HPDE6-E6E7 (cell line): Measurements from ENCODE around the gene DDX1.
"Not testable (repeated sequence)": the region's sequence is repeated elsewhere in the genome, so short reads cannot be mapped to it uniquely, and the experiment has no call there.

Experiments
- DNase-seq: peaks from one replicate; pipeline ENCODE4 v3.0.0; 2011; ENCODE audit warnings: missing footprints; ENCODE audit errors: extremely low spot score

DDX1 gene

DNA sequence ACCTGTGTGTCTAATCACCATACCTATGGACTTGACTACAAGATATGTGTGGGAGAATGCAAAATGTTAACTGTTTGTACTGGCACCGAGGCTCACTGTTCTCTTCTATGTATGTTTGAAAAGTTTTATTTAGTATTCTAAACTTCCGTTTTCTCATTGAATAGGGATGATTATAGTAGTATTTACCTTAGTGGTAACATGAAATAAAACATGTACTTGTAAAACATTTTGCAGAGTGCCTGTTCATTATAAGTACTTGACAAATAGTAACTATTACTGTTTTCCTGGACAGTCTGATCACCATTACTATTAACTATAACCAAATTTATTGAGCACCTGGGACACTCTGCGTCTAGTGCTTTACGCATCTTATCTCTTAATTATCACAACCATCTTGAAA lies 24.8 kb downstream of the DDX1 start:
- DNase-seq, result no peak

DNA sequence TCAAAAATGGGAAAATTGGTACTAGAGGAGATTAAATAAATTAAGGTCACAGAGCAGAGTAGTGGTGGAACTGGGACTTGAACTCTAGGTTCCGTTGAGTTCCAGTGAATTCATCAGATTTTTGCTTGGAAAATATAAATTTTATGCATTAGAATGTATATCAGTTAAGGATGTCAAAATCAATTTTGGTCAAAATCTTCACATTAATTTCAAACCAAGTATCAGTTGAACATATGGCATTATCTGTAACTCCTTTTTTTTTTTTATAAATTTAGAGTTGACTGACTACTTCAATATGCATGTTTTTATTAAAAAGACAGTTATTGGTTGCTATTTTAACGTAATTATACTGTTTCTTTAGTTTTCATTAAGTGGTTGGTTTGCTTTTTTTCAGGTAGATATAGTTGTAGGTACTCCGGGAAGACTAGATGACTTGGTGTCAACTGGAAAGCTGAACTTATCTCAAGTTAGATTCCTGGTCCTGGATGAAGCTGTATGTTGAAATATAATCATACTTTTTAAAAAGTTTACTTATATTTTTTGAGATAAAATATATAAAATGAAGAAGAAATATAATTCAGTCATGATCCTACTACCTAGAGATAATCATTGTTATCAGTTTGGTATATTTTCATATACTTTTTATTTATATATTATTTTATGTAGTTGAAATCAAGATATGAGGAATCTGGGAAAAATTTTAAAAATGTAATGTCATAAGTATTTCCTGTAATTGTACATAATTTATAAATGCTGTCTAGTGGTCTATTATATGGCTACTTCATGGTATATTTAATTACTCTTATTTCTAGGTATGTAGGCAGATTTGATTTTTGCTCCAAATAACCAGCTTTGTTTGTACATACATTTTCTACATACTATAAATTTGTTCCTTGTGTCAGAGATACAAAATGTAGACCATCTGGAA lies 25.4 kb downstream of the DDX1 start:
- no peak for DNase-seq

DNA sequence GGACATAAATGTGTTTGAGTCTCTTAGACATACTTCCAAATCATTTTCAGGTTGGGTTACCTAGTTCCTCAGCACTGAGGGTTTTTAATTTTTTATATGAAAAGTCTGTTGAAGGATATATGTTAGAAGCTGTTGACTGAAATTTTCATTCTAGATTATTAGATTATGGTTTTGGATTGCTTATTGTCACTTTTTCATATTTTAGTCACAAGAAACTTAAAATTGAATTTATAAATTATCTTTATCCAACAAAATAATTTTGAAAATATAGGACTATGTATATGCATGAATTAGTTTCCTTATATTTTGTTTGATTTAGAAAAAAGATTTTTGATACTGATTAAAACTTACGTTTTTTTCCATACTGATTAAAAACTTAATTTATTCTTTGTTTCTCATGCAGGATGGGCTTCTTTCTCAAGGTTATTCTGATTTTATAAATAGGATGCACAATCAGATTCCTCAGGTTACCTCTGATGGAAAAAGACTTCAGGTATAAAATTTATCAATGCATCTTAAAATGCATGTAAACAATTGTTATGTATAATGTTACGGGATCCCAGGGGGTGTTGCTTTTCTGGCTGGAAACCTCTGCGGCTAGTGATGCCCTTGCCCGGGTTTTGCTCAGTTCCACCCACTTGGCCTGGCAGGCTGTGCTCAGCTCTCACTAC lies 26.2 kb downstream of the DDX1 start:
- no peak for DNase-seq

DNA sequence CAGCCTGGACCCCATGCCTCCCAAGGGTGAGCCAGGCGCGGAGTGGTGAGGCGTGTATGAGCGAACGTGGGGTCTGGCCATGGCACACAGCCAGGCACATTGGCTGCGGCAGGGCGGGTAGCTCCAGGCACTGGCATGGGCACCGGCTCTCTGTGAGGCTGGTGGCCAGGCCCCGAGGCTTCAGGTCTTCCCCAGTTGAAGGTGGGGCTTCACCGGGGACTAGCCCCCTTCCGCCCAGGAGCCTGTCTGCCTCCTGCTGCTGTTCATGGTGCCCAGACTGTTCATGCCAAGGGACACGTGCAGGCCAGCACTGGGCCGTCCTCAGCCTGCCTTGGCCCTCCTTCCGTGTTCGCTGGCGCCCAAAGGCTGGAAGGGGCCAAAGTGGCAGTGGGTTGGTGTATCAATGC lies 26.8 kb downstream of the DDX1 start:
- DNase-seq, result no peak

DNA sequence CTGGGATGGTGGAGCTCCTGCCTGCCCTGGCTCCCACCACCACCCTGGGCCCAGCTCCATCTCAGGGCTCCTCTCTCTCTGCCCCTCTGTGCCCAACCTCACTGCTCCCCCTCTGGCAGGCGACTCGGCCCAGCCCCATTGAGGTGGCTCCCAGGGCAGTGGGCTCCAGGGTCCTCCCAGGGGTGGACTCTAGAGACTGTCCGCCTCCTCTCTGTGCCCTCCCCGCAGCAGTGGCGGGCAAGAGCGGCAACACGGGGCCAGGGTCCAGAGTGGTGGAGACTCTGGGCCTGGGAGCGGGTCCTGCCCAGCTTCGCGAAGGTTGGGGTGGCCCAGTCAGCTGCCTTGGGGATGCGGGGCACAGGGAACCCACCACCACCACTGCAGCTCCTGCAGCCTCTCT lies 27.4 kb downstream of the DDX1 start:
- no peak for DNase-seq

DNA sequence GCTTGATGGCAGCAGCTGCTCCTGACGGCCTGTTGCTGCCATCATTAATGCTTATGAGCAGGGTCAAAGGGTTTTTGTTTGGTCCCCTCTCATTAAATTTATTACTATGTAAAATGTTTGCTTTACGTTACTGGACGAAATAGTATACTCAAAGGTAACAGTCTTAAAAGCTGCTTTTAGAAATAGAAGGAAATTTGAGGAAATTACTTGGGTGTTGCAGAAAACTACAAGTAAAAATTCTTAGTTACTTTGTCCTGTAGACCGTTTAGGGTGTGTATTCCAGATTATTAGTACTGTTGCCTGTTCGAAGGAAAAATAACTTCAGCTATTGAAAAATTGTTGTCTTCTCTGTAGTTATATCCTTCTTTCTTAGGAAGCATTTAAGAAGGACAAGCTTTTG lies 27.8 kb downstream of the DDX1 start:
- DNase-seq, result no peak

DNA sequence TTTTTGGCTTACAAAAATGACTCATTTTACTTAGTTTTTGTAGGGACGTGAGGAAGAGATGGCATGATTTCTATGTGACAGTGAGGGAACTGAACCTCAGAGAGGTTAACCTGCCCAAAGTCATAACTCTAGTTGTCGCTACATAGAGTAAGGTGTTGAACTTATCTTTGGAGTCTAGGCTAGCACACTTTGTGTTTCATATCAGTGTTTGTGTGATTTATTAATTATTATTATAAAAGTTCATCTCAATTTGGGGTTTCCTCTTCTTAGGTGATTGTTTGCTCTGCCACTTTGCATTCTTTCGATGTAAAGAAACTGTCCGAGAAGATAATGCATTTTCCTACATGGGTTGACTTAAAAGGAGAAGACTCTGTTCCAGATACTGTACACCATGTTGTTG lies 28.3 kb downstream of the DDX1 start:
- no peak for DNase-seq

DNA sequence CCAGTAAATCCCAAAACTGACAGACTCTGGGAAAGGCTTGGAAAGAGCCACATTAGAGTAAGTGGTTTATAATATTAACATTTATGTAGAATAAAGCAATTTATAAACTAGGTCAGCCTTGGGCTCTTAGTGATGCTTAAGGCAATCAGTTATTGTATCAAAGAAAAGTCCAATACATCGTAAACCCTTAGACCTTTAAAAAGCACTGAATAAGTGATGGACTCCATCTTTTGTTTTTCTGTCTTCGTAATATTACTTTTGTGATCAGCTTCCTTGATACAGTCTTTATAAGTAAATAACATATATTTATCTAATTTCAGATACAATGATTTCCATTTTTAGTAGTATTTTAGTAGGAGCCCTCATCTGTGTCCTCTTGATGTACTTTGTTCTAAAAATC lies 28.7 kb downstream of the DDX1 start:
- no peak for DNase-seq

DNA sequence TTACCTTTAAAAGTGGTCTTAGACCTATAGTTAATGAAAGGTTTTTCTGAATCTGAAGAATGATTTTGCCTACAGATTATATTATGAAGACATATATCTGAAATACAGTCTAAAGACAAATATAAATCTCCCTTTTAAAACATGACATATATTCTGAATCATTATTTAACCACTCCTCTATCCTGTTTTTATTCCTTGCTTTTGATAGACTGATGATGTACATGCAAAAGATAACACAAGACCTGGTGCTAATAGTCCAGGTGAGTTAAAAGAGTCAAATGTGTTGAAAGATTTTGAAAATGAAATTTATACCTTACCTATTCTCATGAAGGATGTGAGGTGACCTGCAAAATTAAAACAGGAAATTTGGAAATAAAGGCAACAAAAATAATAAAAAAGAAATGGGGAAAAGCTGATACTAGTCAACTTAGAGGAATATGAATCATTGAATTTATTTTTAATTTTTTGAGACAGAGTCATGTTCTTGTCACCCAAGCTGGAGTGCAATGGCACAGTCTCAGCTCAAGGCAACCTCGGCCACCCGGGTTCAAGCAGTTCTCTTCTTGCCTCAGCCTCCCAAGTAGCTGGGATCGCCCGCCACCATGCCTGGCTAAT lies 29.3 kb downstream of the DDX1 start:
- no peak for DNase-seq

DNA sequence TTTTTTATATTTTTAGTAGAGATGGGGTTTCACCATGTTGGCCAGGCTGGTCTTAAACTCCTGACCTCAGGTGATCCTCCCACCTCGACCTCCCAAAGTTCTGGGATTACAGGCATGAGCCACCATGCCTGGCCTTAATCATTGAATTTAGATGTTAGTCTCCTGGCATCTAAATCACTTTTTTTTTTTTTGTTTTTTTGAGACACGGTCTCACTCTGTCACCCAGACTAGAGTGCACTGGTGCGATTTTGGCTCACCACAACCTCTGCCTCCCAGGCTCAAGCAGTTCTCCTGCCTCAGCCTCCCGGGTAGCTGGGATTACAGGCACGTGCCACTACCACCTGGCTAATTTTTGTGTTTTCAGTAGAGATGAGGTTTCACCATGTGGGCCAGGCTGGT lies 29.8 kb downstream of the DDX1 start:
- not testable (repeated sequence) for DNase-seq

DNA sequence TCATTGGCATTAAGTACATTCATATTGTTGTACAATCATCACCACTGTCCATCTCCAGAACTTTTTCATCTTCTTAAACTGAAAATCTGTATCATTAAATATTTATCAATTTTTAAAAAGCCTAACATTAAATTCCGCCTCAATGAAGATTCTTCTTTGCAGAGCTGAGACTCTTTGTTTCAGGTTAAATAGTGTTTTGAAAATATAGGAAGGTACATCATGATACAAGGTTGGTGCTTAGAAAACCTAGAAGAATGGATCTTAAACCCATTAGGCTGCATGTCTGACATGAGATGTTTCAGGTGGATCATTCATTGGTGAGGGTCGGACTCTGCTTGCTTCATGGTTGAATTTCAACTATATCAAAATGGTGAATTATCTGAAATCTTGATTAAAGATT lies 30.5 kb downstream of the DDX1 start:
- DNase-seq, result no peak

DNA sequence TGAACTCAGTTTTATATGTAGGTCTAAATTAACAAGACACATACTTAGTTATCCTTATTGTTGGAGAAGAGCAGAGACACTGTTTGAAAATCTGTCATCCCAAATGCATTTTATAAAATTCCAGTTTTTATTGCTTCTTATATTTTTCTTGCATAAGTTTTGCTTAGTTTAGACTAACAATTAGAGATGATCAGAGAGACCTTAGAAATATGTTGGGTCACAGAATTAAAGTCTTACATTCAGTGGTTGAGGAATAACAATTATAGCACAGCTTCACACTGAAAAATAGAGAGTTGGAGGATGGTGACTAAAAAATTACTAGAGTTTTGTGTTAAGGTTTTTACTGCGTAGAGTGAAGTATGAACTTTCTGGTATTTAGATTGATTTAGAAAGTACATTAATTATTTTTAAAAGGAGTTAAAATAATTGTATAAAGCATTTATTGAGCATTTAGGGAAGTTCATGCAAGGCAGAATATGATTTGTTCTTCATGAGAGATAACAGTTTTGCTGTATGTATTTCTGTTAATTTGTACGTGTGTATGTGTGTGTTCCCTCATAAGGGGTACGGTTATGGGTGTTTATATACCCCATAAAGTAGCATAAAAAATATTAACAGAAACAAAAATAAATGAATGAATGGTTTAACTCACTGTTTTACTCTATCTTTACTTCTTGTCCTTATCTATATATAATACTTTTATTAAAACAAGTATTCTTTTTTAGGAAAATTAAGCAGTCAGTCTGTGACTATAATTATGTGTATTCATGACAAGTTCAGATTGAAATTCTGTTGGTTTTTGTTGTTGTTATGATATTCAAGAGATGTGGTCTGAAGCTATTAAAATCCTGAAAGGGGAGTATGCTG lies 31.2 kb downstream of the DDX1 start:
- no peak for DNase-seq

DNA sequence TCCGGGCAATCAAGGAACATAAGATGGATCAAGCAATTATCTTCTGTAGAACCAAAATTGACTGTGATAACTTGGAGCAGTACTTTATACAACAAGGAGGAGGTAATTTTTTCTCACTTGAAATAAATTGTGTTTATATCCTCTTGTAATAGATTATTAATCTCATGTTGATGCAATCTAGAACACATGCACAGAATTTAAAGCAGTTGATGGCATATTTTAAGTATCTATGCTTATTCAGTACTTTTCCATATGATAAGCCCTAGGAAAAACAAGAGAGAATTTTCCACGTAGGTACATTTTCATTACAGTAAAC lies 31.8 kb downstream of the DDX1 start:
- no peak for DNase-seq

DNA sequence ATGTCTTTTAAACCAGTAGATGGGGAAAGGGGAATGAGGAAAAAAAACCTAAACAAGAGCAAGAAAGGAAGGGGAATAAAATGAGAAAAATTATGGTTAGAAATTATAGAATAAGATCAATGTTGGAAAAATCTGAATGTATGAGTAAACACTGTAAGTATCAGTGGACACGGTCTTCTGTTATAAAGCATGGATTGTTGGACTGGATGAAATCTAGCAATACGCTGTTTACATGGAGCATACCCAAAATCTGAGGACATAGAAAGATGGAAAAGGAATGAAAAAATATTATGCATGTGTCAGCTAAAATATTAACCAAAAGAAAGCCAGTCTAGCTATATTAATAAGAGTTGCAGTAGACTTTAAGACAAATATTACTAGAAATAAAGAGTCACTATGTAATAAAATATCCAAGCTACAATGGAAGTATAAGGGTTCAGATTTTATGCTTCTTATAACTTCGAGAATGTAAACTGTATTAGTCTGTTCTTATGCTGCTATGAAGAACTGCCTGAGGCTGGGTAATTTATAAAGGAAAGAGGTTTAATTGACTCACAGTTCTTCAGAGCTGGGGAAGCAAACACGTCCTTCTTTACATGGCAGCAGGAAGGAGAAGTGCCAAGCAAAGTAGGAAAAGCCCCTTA lies 32.4 kb downstream of the DDX1 start:
- no peak for DNase-seq

DNA sequence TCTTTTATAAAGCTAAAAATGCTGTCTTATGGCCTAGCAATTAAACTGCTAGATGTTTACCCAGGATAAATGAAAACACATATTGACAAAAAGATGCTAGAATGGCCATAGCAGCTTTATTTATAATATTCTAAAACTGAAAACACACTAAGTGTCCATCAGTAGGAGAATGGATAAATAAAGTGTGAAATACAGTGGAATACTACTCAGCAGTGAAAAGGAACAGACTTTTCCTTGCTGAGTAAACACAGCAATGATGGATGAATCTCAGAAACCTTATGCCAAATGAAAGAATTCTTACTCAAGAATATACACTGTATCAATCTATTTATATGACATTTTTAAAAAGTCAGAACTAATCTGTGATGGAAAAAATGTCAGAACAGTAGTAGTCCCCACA lies 33.2 kb downstream of the DDX1 start:
- no peak for DNase-seq

DNA sequence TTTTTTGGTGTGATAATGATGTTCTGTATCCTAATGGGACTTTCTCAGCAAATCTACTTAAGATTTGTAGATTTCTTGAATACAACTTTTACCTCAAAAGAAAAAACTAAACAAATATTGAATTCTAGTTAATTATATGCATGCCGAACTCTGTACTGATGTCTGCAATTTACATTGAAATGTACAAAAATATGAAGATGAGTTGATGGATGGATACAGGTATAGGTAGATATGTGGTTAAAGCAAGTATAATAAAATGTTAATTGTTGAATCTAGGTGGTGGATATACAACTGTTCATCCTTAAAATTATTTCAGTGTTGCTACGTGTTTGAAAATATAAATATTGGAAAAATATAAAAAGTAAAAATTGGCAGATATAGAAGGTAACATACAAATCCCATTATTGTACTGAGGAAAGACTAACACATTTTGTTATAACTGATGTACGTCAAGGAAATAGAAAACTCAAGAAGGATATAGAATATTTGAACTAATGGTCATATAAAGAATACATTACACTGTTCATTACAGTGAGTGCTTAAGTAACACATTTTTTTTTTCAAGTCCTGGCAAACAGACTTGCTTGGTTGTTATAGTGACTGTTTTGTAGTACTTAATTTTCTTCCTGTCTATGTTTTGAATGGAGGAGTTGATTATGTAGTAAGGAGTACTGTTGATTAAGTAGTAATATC lies 33.8 kb downstream of the DDX1 start:
- DNase-seq, result no peak

DNA sequence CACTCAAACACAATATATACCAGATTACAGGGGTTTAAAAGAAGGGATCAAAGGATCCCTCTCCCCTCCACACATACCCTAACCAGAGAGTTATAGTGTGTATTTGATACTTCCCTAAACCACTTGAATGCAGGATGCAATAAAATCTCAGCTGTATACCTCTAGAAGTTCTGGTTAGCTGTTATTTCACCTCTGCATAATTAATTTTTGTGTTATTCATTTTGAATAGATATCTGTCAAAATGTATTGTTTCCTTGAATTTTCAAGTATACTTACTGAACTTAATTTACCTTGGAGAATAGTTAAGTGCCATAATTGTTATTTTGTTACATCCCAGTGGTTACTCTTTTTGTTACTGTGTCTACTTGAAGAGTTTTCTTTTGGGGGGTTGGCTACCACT lies 34.5 kb downstream of the DDX1 start:
- DNase-seq, result no peak

DNA sequence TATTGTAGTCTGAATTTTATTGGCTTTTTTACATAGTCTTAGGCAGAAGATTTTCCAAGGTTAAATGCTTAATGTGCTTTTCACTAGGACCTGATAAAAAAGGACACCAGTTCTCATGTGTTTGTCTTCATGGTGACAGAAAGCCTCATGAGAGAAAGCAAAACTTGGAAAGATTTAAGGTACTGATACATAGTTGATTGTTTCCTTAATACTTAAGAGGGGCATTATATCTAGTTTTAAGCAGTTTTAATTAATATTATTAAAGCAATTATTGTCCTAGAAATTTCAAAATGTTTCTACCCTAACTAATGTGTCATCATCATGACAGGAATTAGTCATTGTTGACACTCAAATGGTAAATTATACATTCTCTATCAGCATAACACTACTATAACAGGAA lies 35.3 kb downstream of the DDX1 start:
- no peak for DNase-seq

DNA sequence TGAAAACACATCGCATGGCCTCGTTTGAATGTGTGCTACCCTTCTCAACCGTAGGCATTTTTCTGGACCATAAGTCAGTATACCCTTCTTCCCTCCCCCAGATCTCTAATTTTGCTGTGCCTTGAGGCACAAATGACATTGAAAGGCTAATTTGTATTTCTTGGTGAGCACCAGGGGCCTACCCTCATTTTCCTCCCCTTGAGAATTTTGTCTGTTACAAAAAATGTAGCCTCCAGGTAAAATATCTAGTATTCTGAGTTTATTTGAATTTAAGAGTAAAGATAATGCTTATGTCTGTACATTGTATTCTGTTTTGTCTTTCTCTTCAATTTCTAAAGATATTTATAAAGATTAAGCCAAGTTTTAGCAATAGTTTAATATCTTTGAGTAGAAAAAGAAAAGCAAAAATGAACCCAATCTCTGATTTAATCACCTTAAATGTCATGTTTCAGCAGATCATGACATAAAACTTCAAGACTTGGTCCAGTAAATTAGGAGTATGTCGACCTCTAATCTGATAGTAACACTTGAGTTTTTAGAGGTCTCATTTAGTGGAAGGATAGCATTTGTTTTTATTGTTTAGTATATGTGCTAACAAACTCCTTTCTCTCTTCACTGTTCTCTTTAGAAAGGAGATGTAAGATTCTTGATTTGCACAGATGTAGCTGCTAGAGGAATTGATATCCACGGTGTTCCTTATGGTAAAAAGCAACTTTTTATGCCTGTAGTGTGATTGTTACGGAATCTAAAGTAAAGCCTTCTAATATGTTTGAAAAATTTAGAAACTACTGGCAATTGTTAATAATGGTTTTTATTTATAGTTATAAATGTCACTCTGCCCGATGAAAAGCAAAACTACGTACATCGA lies 36.4 kb downstream of the DDX1 start:
- no peak for DNase-seq
